Measurements from ENCODE around the gene HDHD5. TPM values are rescaled to one million over a fixed set of nuclear protein-coding genes. Genes with fewer than 3 reads are reported as not detected.
A peak's percentile ranks its signal among the peaks of the same experiment; 100 is the strongest.

The HDHD5 gene
- total and polyA plus RNA-seq, 11 donors = 31.8 to 72.1 (median 49.0) TPM

DNA sequence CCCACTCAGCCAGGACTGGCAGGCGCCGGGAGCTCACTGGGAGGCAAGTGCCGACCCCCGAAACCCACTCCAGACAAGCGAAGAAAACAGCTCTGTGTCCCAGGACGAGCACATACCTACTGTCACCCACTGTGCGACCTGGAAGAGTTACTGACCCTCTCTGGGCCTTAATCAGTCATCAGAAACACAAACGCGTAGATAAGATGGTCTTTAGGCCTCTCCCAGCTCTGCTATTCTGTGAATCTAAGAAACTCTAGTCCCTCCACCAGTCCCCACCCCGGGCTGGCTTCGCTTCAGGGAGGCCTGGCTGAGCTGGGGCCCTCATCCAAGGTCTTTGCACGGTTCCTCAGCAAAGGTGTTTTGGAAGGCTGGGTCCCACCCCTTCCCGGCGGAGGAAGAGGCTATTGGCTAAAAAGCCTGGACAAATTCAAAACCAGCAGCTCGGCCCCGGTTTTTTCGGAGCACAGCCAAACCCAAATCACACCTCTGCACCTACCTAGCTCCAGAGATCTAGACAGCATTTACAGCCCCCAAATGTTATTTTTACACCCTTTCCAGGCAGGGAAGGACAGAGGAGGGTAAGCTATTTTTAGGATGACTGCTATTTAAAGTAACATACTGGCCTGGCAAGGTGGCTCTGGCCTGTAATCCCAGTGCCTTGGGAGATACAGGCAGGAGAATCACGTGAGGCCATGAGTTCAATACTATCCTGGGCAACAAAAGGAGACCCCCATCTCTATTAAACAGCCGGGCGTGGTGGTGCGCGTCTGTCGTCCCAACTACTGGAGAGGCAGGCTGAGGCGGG lies 13.2 kb upstream of the HDHD5 start:
- Histone ChIP-seq H3K27ac (peak overlapping the region; percentile 92 to 100 (median 98)), H3K4me3 (peak overlapping the region; percentile 55 to 78 (median 70)), H3K36me3 (no peaks in the 10 kb centered on the region), H3K27me3 (no peaks in the 10 kb centered on the region), H3K4me1 (peaks cover 0 to 27% (median 15%) of the 10 kb centered on the region in 12 donors), H3K9me3 (no peaks in the 10 kb centered on the region)
- DNase-seq (peak; percentile 44 to 78 (median 68)), ATAC-seq (peak; percentile 38 to 53 (median 48))
- no peak for TF ChIP-seq POLR2A (IDR thresholded peaks at IDR 0.05)
- TF ChIP-seq, protein P1, sequence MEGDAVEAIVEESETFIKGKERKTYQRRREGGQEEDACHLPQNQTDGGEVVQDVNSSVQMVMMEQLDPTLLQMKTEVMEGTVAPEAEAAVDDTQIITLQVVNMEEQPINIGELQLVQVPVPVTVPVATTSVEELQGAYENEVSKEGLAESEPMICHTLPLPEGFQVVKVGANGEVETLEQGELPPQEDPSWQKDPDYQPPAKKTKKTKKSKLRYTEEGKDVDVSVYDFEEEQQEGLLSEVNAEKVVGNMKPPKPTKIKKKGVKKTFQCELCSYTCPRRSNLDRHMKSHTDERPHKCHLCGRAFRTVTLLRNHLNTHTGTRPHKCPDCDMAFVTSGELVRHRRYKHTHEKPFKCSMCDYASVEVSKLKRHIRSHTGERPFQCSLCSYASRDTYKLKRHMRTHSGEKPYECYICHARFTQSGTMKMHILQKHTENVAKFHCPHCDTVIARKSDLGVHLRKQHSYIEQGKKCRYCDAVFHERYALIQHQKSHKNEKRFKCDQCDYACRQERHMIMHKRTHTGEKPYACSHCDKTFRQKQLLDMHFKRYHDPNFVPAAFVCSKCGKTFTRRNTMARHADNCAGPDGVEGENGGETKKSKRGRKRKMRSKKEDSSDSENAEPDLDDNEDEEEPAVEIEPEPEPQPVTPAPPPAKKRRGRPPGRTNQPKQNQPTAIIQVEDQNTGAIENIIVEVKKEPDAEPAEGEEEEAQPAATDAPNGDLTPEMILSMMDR (IDR thresholded peaks at IDR 0.05) = peak in 1 of 12 donors; percentile 5
- WGBS, 4 donors = 24 to 42% (median 34%) methylated on average over 23 to 24 of the region's 24 CpGs
- intact Hi-C loops (cut with DNase I) = loop anchor here in 9 of 10 donors (2.0 to 10.0 kb wide), 11 partner anchors 27 to 613 kb away; partner anchors contain the start of genes CECR2 (in 4 of the 9), IL17RA (in 1 of the 9) and TMEM121B (in 1 of the 9)

DNA sequence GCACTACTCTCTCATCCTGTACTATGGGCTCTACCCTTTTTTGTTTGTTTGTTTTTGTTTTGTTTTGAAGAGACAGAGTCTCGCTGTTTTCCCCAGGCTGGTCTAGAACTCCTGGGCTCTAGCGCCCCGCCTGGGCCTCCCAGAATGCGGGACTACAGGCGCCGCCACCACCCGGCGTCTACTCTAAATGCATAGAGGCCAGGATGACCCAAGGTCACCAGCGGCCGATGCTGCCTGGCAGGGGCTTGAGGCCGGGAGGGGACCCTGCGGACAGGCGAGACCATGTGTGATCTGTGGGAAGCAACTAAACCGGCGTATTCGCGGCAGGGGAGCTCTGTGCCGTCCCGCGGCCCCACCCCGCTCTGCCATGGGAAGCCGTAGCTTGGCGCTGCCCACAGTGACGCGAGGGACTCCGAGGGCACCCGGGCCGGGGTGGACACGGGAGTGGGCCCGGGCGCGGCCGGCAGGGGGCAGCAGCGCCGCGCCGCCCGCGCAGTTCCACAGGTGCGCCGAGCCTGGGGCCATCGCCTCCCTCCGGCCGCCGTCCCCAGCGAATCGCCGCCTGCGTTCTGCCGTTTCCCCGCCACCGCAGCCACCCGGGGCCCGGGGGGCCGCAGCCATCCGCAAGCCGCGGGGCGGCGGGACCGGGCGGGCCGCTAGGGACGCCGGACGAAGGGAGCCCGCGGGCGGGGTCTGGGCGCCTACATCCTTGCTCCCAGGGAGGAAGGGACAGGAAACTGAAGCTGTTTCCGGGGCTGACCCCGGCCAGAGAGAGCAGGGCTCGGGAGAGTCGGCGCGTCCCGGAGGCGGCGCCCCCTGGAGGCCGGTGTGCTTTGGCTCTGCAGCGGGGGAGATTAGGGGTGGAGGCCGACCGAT lies 12.3 kb upstream of the HDHD5 start:
- TF ChIP-seq, protein P1 (IDR thresholded peaks at IDR 0.05) = peak; percentile 67 to 91 (median 78)
- TF ChIP-seq POLR2A (IDR thresholded peaks at IDR 0.05) = peak in 1 of 2 donors; percentile 51
- Histone ChIP-seq H3K4me1 (peaks cover 0 to 34% (median 15%) of the 10 kb centered on the region in 12 donors), H3K4me3 (peak overlapping the region; percentile 55 to 78 (median 70)), H3K36me3 (no peaks in the 10 kb centered on the region), H3K9me3 (no peaks in the 10 kb centered on the region), H3K27ac (peak overlapping the region; percentile 92 to 100 (median 98)), H3K27me3 (no peaks in the 10 kb centered on the region)
- intact Hi-C loops (cut with DNase I) = loop anchor here in 9 of 10 donors (1.0 to 10.0 kb wide), 18 partner anchors 13 to 613 kb away; partner anchors contain the start of genes CECR2 (in 4 of the 9), TMEM121B (in 3 of the 9) and IL17RA (in 1 of the 9)
- ATAC-seq (peak; percentile 78 to 95 (median 92)), DNase-seq (peak; percentile 92 to 97 (median 95))
- 0 to 3% (median 1%) methylated on average over 33 to 83 of the region's 83 CpGs for WGBS, 4 donors

DNA sequence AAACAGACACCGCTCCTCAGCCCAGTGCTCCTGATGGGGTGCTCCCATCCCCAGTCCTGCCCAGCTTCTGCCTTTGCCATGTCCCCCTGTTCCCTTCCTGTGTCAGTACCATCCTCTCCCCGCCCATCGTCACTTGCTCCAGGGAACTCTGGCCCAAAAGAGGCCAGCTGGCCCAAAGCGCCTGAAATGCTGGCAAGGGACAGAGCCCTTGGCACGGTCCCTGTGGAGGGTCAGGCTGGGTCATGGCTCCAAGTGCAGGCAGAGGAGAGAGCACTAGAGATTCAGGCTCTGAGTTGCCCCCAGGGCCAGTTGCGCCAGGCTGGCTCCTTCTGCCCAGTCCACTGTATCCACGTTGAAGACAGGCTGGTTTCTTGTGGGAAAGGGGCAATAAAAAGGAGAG lies 8.4 kb upstream of the HDHD5 start:
- Histone ChIP-seq H3K4me3 (no peak overlapping the region), H3K4me1 (peaks cover 0 to 27% (median 13%) of the 10 kb centered on the region in 12 donors), H3K27ac (peak overlapping the region in 9 of 12 donors; percentile 4 to 70 (median 54)), H3K27me3 (no peaks in the 10 kb centered on the region), H3K9me3 (no peaks in the 10 kb centered on the region), H3K36me3 (no peaks in the 10 kb centered on the region)
- 17 to 33% (median 28%) methylated on average over 7 of the region's 7 CpGs for WGBS, 4 donors
- TF ChIP-seq, protein P1 (IDR thresholded peaks at IDR 0.05) = no peak
- TF ChIP-seq POLR2A (IDR thresholded peaks at IDR 0.05) = no peak
- DNase-seq = peak; percentile 70 to 86 (median 78)
- peak; percentile 23 to 64 (median 32) for ATAC-seq
- intact Hi-C loops (cut with DNase I) = loop anchor here in 2 of 10 donors (5.0 kb wide), 3 partner anchors 45 to 90 kb away; partner anchors contain the start of gene TMEM121B (in 1 of the 2)
